Right kidney (tissue), 1 donor: ENCODE data around the gene INHBB.

ENCODE experiments used
- DNase-seq: peaks from one replicate; pipeline ENCODE4 v3.0.0-alpha.2; 2016

Gene INHBB

GRCh38 chr2:120398051-120398995 is 52.4 kb downstream of the INHBB start:
- DNase-seq = no peak

GRCh38 chr2:120398996-120399888 is 53.3 kb downstream of the INHBB start:
- no peak for DNase-seq

- DNase-seq = no peak
These were observed 53.9 kb downstream of the INHBB start for GRCh38 chr2:120399889-120400240.

- no peak for DNase-seq
These were observed 54.6 kb downstream of the INHBB start for GRCh38 chr2:120400551-120400950.
